Kidney epithelial cell (primary cell): ENCODE measurements around the gene SLC25A47. TPM values are rescaled to one million over a fixed set of nuclear protein-coding genes. Genes with fewer than 3 reads are reported as not detected.
A peak's percentile ranks its signal among the peaks of the same experiment; 100 is the strongest.

Experiments
- DNase-seq: peaks from one replicate; pipeline ENCODE4 v3.0.0-alpha.2; 2010; ENCODE audit warnings: low read depth
- H3K27me3 ChIP-seq: 2 replicates; pipeline ENCODE4 v1.6.0; 2011; ENCODE audit warnings: low read length; ENCODE audit not compliant: control insufficient read depth, insufficient read depth
- H3K36me3 ChIP-seq: 2 replicates; pipeline ENCODE4 v1.5.1; 2011; ENCODE audit warnings: low read length; ENCODE audit not compliant: control insufficient read depth, insufficient read depth
- H3K4me3 ChIP-seq: 2 replicates; pipeline ENCODE4 v1.5.1; 2011; ENCODE audit warnings: low read depth, mild to moderate bottlenecking, control low read depth, low read length
- total RNA-seq: library from RNA; depleted of rRNA; stranded (reverse); fragments of >200 nt; gene quantifications from 2 replicates; pipeline ENCODE4 v1.2.3, GENCODE V29; 2015
- TF ChIP-seq, protein P1 (sequence below): IDR thresholded peaks from 2 replicates; pipeline ENCODE4 v1.5.1; 2011; ENCODE audit warnings: mild to moderate bottlenecking, moderate library complexity, low read length, control low read depth, inconsistent platforms; ENCODE audit not compliant: insufficient read depth, poor library complexity, severe bottlenecking

SLC25A47 gene
- total RNA-seq, 1 donor from 2014 or later, result not detected

DNA sequence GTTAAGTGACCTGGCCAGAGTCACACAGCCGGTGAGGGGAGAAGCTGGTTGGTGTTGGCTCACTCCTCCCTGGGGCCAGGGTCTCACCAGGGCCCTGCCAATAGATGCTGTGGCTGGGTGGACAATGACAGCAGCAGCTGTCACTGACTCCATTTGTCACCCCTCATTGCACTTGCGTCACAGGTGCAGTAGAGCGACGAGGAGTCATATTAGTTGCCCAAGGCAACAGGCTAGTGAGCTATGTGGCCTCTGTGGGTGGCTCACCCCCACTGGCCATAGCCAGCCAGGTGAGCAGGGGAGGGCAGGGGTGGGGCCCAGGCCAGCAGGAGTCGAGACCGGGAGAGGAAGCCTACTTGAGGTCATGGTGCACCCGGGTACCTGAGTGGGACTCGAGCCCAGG, 9.7 kb downstream of the SLC25A47 start:
- peak; percentile 25 for DNase-seq

DNA sequence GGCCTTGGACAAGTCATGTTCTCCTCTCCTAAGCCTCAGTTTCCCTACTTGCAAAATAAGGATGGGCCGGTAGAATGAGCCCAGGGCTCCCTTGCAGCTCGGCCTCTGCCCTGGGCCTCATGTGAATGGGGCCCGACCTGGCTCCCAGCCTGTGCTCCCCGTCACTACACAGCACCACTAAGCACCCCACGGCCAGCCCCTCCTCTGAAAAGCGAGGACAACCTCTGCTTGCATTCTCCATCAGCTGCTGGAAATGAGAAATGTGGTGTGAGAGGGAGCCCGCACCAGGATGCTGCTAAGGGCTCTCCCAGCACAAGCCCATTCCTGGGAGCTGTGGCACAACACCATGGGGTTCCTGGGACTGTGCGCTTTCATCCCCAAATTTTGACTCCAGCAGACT, 10.2 kb downstream of the SLC25A47 start:
- DNase-seq, result no peak
- Histone ChIP-seq H3K4me3 (no peak overlapping the region), H3K27me3 (no peaks in the 10 kb centered on the region), H3K36me3 (peaks cover 3% of the 10 kb centered on the region)
- TF ChIP-seq, protein P1, sequence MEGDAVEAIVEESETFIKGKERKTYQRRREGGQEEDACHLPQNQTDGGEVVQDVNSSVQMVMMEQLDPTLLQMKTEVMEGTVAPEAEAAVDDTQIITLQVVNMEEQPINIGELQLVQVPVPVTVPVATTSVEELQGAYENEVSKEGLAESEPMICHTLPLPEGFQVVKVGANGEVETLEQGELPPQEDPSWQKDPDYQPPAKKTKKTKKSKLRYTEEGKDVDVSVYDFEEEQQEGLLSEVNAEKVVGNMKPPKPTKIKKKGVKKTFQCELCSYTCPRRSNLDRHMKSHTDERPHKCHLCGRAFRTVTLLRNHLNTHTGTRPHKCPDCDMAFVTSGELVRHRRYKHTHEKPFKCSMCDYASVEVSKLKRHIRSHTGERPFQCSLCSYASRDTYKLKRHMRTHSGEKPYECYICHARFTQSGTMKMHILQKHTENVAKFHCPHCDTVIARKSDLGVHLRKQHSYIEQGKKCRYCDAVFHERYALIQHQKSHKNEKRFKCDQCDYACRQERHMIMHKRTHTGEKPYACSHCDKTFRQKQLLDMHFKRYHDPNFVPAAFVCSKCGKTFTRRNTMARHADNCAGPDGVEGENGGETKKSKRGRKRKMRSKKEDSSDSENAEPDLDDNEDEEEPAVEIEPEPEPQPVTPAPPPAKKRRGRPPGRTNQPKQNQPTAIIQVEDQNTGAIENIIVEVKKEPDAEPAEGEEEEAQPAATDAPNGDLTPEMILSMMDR, result no peak

More for the DNA sequence above, 9.7 kb downstream of the SLC25A47 start:
- Histone ChIP-seq H3K4me3 (no peak overlapping the region), H3K27me3 (no peaks in the 10 kb centered on the region), H3K36me3 (peaks cover 3% of the 10 kb centered on the region)
- TF ChIP-seq, protein P1, result no peak

DNA sequence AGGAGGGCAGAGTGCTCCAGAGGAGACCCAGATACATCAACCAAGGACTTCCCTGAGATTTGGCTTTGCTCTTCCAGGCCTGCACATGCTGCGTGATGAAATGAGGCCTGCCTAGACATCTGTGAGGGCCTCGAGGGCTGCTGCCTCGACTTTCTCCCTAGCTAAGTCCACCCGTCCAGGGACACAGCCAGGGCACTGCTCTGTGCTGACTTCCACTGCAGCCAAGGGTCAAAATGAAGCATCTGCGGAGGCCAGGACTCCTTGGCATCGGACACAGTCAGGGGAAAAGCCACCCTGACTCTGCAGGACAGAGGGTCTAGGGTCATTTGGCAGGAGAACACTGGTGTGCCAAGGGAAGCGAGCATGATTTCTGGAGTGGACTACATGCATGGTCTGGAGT, 10.7 kb downstream of the SLC25A47 start:
- no peak overlapping the region for H3K4me3 ChIP-seq
- DNase-seq, result no peak
- TF ChIP-seq, protein P1, result no peak
- H3K27me3 ChIP-seq, result no peaks in the 10 kb centered on the region
- peaks cover 3% of the 10 kb centered on the region for H3K36me3 ChIP-seq

DNA sequence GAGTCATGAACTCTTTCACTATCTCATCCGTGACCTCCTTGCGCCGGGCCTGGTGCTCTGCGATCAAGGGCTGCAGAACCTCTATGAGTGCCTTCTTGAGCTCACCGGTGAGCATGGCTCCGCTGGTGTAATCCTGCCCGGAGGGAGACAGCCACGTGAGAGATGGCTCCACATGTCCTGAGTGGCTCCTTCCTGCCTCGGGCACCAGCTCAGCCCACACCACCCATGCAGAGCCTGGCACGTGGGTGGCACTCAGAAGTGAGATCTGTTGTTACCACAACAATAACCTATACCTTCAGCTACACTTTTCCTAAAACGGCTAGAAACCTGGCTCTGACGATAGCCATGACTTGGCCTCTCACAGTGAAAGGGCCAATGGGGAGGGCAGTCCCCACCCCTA, 11.8 kb downstream of the SLC25A47 start:
- peaks cover 3% of the 10 kb centered on the region for H3K36me3 ChIP-seq
- H3K27me3 ChIP-seq, result no peaks in the 10 kb centered on the region
- no peak for DNase-seq
- H3K4me3 ChIP-seq, result no peak overlapping the region
- TF ChIP-seq, protein P1, result no peak

GRCh38 chr14:100336618-100337530, 13.7 kb downstream of the SLC25A47 start:
- Histone ChIP-seq H3K4me3 (no peak overlapping the region), H3K27me3 (no peaks in the 10 kb centered on the region), H3K36me3 (peaks cover 3% of the 10 kb centered on the region)
- DNase-seq, result no peak
- TF ChIP-seq, protein P1, result no peak
